Suprapubic skin (tissue), 3 donors: Measurements from ENCODE around the gene ACAA1.

ENCODE experiments used
- CTCF ChIP-seq, 2 donors: fragments of 200-600 bp in 1 of 2; fragments of 450-650 bp in 1 of 2; sonication (generic) in 1 of 2; IDR thresholded peaks; one replicate each; pipeline ENCODE4 v1.5.1; 2016 to 2019; ENCODE audit warnings: antibody characterized with exemption in 2 of 2, mild to moderate bottlenecking in 1 of 2, moderate library complexity in 1 of 2
- EP300 ChIP-seq: sonication (generic); formaldehyde crosslinking; IDR thresholded peaks from one replicate; pipeline ENCODE4 v1.6.1; 2017; ENCODE audit warnings: antibody characterized with exemption
- POLR2A ChIP-seq, 2 donors: fragments of 450-650 bp; IDR thresholded peaks; one replicate each; pipeline ENCODE4 v1.6.1; 2017; ENCODE audit warnings: antibody characterized with exemption in 2 of 2, mild to moderate bottlenecking in 2 of 2, moderate library complexity in 2 of 2

DNA sequence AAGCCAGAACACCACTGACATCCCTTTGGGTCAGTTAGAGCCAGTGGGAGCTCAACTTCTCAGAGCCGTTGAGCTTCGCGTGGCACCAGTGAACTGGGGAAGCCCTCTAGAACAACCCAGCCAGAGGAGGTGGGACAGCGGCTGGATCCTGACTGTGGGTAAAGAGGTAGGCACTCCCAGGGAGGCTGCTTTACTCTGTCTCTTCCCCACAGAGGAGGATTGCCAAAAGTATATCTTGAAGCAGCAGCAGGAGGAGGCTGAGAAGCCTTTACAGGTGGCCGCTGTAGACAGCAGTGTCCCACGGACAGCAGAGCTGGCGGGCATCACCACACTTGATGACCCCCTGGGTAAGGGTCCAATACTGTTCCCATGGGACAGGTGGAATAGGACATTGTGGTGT is 2.7 kb upstream of the ACAA1 start:
- TF ChIP-seq CTCF (IDR thresholded peaks at IDR 0.05) (no peak), POLR2A (IDR thresholded peaks at IDR 0.05) (no peak), EP300 (no peak)
